GM21447 (cell line): Measurements from ENCODE around the gene PRELP.
"Not testable (repeated sequence)": the region's sequence is repeated elsewhere in the genome, so short reads cannot be mapped to it uniquely, and the experiment has no call there.

Experiments used
- ATAC-seq: cut with Tn5 transposase; IDR thresholded peaks from one replicate; pipeline ENCODE4 v1.9.1; 2021; ENCODE audit not compliant: unreplicated experiment

Gene PRELP

DNA sequence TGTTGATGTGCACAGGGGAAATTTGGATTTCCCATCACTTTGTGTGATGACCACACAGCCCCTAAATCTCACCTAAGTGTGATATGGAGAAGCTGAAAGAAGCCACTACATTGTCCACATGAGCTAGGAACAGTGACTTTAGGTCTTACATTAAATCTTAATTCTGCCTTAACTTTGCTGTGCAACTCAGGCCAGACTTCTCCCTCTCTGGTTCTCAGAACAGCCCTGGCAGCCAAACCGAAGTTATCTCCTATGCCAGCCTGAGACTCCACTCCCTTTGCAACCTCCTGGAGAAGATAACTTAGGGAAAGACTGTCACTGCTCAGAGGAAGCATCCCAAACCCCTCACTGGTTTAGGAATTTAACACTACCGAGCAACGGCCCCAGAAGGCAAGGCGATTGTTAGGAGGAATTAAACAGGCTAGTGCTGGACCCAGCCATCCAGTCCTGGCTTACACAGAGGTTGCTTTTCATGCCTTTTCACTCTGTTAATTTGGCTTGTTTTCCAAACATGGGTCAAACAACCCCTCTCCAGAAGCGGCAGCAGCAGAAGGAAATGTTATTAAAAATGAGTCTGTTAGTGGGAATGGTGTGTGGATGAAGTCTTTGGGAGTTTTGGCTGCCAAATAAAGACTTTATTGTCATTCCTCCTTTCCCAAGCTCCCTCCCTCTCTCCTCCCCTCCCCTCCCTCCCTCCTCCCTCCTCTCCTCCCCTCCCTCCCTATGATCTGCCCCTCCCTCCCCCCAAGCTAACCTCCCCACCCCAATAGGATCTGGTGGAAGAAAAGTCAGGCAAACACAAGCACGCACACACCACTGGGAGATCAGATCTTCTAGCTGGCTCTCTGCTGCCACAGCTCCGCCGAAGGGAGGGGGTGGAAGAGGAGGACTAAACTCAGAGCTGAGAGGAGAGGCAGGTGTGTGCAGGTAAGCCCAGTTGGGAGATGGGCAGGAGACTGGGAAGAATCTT is at the start of gene PRELP:
TSS of gene PRELP (plus strand) at position 795 of the 970 bp plus-strand sequence. CDS start 7,379 bp downstream, outside the sequence.
- no peak for ATAC-seq

- ATAC-seq, result no peak
Observed at GRCh38 chr1:203426366-203426765, 49.2 kb upstream of the PRELP start.

GRCh38 chr1:203426870-203427269 is 48.7 kb upstream of the PRELP start:
- no peak for ATAC-seq

DNA sequence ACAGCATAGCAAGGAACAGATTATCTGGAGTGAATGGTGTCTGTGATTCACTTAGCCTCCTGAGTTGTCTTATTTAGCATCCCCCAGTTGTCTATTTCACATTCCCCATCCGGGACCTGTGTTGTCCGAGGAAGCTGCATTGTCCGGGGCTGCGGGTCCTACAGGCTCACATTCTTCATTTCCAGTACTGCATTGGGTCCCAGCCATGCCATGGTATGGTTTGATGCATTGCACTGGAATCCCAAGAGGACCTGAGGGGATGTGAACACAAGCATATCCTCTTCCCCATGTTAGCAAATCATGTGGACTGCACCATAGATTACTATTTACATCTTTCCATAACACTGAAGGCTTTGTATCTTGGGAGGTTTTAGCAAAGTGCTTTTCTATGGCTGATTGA is 48.2 kb upstream of the PRELP start:
- ATAC-seq, result no peak

GRCh38 chr1:203428981-203429599 is 46.5 kb upstream of the PRELP start:
- no peak for ATAC-seq

DNA sequence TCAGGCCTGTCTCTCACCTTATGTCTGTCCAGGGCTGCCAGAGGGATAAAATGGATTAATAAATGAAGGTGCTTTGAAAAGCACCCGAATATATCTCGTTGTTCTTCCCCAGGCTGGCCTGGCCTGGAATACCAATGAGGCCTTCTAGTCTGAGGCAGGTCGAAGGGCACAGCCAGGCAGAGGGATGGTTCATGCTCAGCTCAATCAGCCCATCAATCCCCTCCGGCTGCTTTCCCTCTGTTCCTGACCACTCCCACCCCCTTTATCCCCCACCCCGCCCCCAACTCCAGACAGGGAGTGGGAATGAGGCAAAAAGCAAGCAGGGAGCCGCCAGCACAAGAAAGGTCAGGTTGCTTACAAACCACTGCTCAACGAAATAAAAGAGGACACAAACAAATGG is 40.0 kb upstream of the PRELP start:
- ATAC-seq, result no peak

DNA sequence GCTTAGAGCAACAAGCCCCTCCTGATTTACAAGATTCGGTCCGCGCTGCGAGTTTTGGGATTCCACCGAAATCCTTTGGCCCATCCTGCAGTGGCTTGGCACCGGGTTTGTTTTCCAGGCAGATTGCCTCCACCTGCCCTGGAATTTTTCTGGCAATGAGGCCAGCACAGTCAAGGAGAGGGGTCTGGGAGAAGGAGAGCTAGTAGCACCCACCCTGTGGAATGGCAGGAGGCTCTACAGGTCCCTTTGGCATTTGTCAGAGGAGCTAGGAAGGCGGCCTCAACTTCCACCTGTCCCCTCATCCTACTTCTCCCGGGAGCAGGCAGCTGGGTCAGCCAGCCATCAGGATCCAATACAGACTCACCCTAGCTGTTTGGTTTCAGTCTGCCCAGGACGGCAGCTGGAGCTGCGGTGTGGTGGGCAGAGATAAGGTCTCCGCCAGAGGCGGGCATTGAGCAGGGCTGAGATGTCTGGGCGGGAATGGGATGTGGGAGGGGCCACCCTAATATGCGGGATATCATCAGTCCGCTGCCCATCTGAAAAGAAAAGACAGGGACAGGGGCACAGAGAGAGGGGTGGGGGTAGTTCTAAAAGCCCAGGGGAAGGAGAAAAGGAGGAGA is 37.8 kb upstream of the PRELP start:
- no peak for ATAC-seq

DNA sequence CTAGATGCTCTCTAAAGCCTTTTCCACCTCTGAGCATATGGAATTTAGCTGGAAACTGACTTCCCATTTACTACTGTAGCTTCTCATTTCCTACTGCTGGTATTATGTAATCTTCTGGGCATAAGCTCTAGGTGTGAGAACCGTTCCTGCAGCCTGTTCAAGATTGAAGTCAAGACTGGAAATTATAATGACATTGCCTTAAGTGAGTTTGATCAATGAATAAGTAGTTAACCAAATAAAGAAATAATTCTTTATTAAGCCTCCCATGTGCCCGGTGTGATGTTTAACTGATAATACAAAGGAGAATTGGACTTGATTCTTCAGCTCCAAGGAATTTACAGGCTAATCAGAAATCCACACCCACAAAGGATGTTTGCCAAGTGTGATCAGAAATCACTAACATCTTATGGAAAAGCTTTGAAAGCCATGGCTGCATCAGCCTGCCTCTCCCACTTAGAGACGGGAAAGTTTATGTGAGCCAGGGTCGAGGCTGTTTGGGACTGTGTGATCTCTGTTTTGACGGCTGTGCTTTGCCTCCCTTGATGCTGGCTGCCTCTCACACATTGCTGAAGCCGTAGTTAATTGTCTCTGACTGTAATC is 36.4 kb upstream of the PRELP start:
- ATAC-seq, result no peak

DNA sequence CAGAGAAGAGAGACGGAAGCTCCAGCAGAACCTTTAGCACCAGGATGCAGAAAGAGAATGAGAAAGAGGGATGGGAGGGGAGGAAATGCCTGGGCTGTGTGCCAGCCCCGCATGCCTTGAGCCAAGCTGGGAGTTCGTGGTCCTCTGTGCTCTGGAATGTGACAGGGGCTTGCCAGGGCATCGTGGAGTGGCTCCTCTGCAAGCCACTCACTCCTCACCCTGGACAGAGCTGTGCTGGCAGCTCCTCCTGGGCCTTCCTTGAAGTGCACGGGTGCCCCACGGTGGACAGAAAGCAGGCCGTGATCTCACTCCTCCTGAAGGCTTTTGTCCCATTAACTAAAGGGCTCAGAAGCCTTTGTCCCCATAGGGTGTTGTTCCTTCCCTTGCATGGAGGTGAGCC is 34.8 kb upstream of the PRELP start:
- ATAC-seq, result no peak

DNA sequence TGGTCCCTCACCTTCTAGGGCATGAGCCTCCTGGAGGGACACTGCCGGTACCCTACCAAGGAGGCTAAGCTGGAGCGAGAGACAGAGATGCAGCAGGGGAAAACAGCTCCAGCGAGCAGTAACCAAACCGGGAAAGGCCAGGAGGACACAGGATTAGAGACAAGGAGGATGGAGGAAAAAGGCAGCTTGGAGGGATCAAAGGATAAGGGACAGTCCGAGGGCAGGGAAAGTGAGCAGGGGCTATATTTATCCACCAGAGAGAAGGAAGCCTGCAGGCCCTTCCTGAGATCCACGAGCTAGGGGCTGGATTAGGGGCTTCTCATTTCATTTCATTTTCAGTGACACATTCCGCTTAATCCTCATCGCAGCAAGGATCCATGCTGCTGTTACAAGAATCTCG is 33.8 kb upstream of the PRELP start:
- no peak for ATAC-seq

DNA sequence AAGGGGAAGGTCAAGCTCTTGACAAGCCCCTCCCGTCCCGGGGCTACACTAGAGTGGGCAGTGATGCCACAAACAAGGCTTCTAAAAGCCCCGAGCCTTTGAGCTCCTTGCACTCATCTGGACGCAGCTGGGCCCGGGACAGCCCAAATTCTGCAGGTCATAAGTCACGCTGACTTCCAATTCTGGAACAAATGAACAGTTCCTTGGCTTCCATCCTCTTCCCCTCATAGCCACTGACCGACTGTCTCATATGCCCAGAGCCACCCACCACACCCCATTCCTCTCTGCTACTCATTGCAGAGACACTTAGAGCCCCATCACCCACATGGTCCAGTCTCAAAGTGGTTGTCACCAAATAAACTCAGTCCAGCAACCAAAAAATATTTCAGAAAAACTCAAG is 32.8 kb upstream of the PRELP start:
- ATAC-seq, result no peak

- ATAC-seq, result no peak
Observed at GRCh38 chr1:203443296-203443695, 32.3 kb upstream of the PRELP start.

DNA sequence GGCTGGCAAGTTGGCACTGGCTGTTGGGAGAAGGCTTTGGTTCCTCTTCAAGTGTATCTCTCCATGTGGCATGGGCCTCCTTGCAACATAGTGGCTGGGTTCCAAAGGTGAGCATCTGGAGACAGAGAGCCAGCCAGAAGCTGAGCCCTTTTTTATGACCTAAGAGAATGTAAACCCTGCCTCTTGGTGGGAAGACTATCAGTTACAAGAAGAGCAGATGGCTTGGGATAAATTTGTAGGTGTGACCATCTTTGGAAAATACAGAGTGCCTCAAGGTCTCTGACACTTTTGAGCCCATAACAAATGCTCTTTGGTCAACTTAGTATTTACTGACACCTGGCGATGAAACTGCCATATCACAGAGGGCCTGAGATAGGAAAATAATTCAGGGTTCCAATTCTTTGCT is 31.4 kb upstream of the PRELP start:
- ATAC-seq, result no peak

DNA sequence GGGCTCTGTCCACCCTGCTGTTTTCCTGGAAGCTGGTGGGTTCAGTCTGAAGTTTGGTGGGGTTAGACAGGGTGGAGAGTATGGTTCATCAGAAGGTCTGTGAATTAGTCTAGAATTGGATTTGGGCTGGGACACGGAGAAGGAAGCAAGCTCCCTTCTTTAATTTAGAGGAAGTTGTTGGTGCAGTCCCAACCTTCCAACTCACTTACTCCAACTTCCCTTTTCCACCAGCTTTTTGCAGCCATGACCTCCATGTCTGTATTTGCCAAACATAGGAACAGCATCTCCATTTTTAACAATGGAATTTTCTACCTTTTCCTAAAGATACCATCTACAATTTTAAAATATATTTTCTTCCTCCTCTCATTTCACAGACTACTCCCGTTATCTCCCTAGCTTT is 28.5 kb upstream of the PRELP start:
- no peak for ATAC-seq

DNA sequence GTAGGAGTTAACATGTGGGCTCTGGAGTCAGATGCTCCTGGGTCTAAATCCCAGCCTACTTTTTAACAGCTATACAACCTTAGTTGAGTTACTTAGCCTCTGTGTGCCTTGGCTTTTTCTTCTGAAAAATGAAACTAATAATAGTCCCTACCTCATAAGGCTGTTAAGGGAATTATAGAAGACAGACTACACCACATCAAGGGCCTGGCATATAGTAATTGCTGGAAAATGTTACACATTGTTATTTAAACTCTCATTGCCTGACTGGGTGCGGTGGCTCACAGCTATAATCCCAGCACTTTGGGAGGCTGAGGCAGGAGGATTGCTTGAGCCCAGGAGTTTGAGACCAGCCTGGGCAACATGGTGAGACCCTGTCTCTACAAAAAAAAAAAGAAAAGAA is 28.0 kb upstream of the PRELP start:
- ATAC-seq, result not testable (repeated sequence)

- ATAC-seq, result no peak
Observed at GRCh38 chr1:203448521-203449061, 27.0 kb upstream of the PRELP start.

DNA sequence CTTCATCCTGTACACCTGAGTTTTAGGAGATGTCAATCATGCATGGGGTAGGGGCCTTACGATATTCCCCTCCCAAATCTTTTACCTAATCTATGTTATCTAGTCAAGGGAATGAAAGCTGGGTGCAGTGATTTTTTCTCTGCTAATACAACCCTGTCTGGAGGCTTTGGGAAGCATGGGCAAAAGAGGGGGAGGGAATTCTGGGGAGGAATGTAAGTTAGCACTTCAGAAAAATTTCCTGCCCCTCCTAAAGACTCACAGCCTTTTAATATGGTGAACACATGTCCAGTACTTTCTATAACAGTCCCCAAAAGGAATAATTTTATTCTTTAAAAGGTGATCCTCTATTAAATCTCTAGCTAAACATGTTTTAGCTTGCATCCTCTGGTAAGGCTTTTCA is 25.6 kb upstream of the PRELP start:
- ATAC-seq, result no peak

DNA sequence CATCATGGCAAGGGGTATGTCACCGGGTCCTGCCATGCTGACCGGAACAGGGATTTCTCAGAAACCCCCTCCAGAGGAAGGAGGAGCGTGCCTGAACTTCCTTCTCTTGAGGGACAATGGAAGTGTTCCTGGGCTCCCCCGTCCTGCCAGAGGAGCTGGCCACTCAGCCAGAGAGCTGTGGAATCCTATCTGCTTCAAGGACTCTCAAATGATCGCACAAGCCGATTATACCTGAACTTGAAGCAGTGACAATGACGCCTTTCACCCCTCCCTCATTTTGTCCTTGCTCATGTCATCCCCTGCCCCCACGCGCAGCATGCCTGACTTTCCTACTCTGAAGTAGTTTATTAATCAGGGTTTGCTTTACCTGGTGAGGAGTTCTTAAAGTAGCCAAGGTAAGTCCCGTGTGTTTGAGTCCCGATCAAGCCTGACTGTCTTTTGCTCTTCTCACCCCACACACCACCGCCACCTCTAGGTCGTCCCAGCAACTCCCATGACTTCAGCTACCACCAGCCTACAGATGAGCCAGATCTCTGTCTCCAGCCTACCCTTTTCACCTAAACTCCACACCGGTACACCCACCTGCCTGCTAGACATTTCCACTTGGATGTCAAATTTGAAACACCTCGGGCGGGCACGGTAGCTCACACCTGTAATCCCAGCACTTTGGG is 25.0 kb upstream of the PRELP start:
- ATAC-seq, result no peak

GRCh38 chr1:203451836-203452784 is 23.5 kb upstream of the PRELP start:
- ATAC-seq, result no peak

DNA sequence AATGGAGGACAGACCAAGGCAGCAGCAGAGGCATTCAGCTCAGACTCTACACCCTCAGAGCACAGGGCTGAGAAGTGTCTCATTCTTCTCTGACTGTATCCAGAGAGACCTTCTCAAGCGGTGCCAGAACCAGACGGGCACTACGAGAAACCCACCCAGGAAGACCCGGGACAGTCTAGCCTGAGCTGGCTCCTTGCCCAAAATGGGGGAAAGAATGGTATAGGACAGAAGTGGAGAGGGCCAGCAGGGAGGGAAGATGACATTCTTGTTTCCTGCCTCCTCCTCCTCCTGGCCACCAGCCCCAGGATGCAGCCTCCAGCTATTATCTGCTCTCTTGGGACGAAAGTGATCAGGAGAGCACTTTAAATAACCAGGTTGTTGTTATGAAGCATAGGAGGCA is 22.6 kb upstream of the PRELP start:
- no peak for ATAC-seq
